Stimulated activated CD8-positive, alpha-beta memory T cell treated with anti-CD3 and anti-CD28 coated beads, Interleukin-15, amount 100 ng/mL, for 1 hour (primary cell): ENCODE data around the gene ROR1.
"Not testable (repeated sequence)": the region's sequence is repeated elsewhere in the genome, so short reads cannot be mapped to it uniquely, and the experiment has no call there.

Experiments used
- DNase-seq: peaks from one replicate; pipeline ENCODE4 v3.0.0-alpha.2; 2020; ENCODE audit warnings: low read depth

Gene ROR1

DNA sequence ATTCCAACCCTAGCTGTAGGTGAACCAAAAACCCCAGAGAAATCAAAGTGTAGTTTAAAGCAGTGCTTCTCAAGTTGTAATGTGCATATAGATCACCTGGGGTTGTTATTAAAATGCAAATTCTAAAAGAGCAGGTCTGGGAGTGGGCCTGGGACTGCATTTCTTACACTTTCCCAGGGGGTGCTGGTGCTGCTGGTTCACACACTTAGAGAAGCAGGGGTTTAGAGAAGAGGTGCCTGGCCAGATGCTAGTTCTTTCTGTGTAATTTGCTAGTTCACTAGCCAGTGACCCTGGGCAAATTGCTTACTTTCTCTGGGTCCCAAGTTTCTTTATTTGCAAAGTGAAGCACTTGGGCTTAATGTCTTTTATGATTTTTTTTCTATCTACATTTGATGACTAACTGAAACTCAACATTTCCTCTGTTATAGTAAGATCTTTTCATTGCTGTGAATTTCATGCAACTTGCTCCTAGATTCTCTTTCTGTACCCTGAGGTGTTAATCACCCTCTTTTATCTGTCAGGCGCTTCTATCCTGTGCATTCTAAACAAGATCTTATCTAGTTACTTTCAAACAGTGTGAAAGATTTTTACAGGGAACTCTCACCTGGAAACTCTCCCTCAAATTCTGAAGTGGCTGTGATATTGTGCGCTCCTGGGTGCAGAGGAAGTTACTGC, 287.8 kb downstream of the ROR1 start:
- DNase-seq: no peak

DNA sequence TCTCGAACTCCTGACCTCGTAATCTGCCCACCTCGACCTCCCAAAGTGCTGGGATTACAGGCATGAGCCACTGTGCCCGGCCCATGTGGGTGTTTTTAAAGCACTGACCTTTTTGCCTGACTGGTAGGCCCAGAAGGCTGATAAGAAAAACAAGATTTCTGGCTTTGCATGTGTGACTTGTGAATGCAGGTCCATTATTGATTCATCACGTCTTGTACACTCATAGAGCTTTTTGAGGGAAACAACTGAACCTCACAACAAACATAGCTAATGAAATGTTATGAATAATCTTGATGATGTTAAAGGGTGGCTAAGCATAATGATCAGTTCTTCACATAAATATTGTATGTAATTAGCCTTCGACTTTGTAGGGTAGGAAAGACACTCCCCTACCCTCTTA, 288.7 kb downstream of the ROR1 start:
- no peak for DNase-seq

DNA sequence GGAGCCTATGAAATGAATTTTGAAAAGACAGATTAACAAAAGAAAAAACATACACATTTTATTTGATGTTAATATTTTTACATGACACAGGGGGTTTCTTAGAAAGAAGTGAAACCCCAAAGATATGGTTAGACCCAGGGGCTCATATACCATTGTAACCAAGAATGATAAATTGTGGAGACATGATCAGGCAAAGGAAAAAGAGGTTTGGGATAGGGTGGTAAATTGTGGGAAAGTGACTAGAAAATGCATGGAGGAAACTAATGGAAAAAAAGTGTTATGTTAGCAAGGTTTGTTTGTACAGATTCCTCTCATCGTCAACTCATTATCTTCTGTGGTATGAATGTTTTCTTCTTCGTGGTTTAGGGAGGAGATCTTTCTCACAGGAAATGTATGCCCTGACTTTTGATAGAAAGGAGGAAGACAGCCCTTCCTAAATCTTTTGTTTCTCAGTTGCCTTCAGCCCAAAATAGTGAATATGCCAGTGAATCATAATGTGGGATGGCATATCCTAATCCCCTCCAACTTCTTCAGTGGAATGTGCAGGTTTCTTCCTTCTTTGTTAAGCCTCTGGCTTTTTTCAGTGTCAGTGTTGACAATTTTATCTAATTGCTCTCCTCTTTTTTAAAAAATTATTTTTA, 289.2 kb downstream of the ROR1 start:
- DNase-seq: no peak

DNA sequence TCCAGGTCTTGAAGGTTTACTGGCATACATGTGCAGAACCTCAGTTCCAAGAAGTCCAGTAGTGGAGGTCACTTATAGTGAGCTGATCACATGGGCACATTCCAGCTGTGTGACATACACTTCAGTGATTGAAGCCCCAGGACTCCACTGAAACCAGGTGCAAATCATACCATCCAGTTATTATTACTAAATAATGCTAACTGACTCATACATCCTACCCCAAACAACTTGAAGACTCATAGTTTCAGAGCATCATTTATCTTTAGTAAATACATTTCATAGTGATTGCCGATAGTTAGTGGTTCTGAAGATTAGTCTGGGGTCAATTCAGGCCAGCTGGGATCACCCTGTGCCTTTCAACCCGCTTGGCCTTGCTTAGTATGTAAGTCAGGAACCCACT, 291.8 kb downstream of the ROR1 start:
- no peak for DNase-seq

DNA sequence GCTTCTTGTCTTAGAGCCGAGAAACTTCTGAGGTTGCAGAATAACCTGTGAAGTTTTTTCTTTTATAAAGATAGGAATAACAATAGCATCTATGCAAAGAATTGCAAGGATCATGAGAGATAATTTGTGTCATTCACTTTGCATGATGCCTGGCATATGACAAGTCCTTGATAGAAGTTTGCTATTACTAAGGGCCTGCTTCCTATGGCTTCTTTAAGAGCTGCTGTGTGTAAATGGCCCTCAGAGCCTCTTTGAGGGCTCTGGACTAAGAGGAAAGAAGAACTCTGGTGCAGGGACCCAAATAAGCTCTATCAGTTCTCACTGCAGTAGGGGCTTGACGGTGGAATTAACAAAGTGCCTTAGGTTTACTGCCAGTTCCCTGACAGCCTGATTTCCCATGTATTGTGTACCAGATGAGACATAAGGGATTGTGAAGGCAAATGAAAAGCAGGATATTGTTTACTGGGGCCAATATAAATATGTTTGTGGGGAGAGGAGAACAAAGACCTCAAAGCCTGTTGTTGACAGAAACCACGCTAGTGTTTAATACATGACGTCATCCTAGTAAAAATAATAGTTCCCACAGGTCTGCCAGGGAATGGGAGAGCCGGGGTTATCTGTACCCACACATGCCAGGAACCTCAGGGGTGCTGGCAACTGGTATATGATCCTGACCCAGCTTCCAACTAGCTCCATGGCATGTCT, 298.4 kb downstream of the ROR1 start:
- no peak for DNase-seq

DNA sequence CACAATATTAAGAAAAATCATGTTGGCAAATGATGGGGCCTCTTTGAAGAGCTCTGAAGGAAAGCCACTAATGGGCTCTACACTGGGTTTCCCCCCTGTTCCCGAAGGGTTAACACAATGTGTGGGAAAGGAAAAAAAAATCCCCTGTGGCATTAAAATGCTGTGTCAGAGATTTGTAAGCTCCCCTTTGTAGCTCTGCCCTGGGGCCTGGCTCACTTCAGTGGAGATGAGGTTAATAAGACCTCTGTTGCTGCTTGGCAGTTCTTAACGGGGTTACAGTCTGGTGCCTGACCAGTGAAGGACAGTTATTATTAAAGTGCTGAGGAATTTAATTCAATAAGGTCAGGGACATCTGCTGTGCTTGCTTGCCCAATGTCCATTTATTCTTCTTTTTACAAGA, 299.9 kb downstream of the ROR1 start:
- DNase-seq: no peak

DNA sequence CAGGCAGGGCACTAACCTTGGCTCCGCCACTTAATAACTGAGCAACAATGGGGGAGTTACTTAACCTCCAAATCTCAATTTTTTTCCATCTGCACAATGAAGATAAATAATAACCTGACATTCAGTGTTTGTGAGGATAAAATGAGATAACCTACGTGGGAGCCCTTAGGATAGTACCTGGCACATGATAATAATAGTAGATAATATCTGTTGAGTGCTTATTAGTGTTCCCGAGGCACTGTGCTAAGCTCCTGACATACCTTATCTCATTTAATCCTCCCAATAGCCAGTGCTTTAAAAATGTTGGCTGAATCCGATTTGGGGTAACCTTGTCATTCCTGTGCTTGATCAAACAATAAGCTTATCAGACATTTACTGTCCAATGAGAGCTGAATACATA, 300.9 kb downstream of the ROR1 start:
- DNase-seq: no peak

DNA sequence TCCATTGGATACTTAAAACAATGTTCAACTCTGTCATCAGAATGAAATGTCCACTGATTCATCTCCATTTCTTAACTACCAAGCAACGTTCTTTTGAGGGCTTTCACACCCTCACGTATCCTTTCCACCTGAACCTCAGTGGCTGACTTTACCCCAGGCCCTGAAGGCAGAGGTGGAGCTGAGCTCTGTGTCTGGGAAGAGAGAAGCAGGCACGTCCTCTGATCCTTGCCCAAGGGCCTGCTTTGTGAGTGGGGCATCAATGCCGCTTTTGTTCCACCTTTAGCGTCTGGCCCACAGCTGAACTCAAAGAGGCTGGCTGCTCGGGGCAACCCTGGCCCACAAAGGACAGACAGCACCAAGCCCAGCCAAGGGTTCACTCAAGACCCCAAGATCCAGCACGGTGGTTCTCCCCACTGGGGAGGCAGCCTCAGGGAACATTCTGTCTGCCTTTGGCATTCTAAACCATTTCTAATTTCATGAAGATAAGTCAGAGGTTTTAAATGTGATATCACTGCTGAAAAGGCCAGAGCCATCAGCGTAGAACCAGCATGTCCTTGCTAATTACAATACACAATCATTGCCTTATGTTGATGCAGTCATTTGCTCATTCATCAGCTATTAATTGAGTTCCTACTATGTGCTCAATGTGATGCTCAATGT, 303.6 kb downstream of the ROR1 start:
- DNase-seq: no peak

DNA sequence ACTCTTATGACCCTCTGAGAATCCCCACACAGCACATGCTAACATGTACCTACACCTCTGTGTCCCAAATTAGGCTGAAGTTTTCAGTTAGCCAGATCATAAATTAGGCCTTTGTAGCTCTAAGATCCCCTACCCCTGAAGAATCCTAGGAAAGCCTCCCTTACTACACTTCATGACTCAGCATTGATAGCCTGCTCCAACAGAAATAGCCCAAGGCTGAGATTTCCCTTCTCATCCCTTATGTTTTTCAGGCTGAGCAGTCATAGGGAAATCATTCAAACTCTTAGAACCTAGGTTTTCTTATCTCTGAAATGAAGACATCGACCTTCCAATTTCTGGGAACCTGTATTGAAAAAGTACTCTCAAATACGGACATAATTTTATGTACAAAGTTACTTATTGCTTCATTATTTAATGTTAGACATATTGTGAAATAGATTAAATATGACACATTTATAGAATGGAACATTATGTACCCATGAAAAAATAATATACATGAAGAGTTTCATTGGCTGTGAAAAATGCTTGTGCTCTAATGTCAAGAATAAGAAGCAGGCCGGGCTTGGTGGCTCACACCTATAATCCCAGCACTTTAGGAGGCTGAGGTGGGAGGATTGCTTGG, 307.2 kb downstream of the ROR1 start:
- DNase-seq: no peak

DNA sequence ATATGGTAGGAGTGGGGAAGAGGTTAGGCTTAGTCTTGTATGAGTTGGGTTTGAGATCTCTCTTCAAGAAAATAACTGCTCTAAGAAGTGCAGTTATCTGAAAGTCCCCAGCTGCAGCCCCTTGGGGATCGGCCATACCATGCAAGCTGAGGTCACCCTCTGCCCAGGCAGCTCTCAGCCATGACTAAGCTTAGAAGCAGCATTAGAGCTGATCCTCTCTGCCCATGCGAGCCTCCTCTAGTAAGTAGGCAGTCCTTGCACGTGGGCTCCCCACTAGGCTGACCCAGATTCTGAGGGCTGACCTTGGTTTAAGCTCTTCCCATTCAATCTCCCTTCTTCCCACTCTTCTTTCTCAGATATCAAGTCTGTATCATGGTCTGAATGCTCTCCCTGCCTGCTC, 308.6 kb downstream of the ROR1 start:
- no peak for DNase-seq

DNA sequence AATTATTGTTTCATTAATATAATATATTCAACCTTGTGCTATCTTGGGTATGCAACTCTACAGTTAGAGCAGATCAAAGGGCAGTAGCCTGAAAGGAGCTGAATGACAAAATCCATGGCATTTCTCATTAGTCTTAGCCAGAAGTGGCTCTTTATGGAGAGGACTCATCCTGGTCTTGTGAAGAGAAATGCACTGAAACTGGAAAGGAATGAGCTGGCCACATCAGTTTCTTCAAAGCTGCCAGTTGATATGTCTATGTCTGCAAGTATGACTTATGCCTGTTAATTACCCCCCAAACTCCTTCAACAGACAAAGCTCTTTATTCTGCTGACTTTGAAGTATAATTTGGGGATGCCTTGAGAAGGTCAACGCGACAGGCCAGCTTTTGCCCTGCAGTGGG, 310.6 kb downstream of the ROR1 start:
- no peak for DNase-seq

DNA sequence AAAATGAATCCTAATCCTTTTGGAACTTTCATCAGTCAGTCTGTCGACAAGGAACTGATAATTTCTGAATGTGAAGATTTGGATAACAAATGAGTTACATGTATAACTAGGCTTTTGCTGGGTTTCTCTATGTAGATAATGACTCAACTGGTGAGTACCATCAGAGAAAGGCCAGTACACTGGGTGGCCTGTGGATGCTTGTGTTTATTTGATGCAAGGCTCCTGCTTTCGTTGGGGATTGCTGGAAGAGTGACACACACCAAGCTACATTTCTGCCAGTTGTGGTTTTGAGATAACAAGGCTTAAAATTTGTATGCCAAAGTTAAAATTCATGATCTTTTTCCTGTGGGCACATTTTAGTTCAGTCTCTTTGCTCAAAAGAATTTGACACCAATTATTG, 314.0 kb downstream of the ROR1 start:
- no peak for DNase-seq

DNA sequence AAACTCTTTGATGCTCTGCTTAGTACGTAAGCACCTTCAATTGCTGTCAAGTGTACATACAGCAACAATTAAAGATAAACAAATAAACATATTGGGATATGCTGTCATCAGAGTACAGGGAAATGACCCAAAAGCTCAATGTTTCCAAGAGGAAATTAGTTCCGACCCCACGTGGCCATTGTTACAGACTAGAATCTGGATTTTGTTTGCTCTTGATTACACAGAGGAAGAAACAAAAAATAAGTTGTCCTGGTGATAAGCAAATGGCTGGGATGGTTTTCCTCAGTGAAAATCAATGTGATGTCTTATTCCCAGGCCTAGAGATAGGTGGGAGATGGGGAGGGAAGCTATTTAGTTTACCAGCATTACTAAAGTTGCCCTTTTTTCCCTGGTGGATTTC, 316.6 kb downstream of the ROR1 start:
- DNase-seq: no peak

DNA sequence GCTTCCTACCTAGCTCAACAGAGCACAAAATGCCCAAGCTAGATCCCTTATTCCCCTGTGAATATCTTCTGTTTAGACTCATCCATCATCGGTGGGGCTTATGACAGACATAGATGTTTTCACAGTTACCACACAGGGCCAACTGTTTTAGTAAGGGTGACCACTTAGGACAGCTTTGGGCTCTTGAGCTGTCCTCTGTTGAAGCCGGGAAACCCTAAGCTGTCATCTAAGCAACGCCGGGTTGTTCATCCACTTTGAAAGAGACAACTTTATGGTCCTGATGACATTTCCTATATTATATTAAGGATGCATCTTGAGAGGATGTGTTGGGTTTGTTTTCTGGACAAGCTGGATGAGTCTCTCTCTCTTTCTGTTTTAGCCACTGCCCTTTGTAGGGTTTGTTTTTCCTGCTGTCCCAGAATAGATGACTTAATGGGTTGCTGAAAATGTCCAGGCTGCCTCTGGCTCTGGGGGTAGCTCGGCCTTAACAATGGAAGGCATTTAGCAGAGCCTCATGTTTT, 319.1 kb downstream of the ROR1 start:
- DNase-seq: no peak

DNA sequence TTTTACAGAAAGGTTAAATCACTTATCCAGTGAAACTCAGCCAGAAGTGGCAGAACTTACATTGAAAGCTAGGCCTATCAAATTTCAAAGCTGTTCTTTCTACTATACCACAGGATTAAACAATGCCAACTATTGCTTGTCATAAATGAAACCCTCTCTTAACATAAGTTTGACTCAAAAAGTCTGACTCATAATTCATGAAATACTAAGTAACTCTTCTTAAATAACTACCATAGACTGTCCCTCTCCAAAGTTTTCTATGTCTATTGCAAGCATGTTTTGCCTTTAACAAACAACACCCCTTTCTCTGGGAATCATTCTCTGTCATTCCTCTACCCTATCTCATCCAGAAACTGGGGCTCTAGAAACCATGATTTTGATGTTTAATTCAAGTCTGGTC, 320.1 kb downstream of the ROR1 start:
- DNase-seq: no peak

DNA sequence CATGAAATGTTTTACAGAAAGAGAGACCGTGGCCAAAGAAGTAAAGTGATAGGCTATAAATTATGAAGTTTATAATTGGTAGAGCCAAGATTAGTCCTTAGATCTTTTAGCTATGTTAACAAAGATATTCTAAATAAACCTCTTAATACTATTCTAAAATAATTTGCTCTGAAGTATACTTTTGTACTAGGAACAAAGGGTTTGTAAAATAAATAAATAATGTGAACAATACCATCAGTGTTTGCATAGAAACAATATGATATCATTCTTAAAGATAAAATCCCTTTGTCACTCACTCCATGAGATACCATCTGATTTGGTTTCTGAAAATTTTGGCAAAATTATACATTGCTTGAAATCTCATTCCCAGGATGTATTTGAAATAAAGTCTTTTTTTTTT, 322.0 kb downstream of the ROR1 start:
- no peak for DNase-seq

DNA sequence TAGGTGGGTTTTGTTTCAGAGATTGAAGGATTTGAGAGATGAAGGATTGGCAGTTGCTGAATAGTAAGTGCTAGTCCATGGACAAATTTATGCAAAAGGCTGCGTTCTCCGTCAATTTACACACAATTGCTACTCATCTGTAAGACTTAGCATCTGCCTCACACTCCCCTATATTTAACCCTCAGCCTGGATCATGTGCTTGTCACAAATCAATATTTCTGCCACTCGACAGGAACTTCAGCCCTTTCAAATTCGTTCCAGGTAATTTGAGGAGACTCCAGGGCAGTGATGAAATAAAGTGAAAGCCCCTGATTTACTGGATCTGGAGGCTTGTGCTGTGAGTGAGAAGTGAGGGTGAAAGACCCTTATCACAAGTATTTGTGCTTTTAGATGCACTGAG, 324.0 kb downstream of the ROR1 start:
- no peak for DNase-seq

DNA sequence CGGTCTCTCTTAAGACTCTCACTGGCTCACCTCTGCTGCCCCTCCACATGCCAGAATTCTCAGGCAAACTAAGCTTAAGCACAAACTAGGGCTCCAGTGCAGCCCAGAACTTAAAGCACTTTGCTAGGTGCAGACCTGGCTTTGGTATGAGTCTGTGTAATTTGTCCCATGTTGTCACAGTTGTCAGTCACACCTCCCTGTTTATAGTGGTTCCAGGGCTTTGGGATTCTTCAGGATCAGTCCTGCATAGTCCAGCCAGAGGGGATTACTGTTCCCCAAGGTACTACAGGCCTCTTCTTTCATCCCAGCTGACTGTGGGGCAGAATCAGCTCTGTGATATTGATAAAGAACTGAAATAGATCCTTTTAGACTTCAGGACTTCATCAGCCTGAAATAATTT, 324.6 kb downstream of the ROR1 start:
- no peak for DNase-seq

DNA sequence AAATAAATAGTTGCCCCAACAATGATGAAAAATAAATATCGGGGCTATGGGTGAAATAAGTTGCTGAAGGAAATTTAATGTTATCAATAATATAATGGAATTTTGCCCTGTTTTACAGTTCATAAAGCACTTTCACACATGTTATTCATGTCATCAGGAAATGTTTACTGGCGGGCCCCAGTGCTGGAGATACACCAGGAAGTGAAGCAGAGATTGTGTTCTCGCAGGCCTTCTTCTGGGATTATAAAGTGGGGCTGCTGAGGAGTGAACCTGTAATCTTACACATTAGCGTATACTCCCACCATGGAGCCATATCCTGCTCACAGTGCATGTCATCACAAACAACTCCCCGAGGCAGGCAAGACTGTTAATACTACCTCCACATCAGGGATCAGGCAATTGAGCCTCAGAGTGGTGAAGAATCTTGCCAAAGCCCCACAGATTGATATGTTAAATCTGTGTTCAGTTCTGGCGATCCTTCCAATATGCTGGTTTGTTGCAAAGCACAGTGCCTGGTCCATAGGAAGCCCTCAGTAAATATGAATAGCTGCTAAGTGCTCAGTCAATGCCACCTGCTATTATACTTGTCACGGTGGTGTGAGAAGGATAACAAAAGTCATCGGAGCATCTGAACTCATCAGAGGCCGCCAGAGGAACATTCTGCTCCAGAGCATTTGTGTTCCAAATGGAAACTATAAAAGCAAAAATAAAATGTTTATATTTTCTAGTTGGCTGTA, 325.2 kb downstream of the ROR1 start:
- DNase-seq: no peak

DNA sequence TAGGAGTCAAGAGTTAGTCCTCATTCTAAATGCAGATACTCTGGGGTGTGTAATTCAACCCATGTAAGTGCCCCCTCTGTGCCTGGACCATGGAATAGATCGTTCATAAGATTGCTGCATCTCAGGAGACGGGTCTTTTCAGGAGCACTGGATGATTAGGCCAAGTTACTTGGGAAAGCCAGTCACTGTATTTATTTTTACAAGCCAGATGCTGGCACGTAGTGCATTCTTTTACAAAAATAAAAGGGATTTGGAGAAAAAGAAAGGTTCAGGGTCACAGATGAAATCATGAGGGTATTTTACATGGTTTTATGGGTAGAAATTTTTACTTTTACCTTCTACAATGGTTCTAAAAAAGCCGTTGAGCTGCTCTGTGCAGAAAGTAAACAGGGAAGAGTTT, 327.0 kb downstream of the ROR1 start:
- no peak for DNase-seq

DNA sequence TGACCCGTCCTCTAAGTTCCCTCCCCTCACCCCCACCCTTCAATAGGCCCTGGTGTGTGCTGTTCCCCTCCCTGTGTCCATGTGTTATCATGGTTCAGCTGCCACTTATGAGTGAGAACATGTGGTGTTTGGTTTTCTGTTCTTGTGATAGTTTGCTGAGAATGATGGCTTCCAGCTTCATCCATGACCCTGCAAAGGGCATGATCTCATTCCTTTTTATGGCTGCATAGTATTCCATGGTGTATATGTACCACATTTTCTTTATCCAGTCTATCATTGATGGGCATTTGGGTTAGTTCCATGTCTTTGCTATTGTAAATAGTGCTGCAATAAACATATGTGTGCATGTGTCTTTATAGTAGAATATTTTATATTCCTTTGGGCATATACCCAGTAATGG, 330.8 kb downstream of the ROR1 start:
- not testable (repeated sequence) for DNase-seq

DNA sequence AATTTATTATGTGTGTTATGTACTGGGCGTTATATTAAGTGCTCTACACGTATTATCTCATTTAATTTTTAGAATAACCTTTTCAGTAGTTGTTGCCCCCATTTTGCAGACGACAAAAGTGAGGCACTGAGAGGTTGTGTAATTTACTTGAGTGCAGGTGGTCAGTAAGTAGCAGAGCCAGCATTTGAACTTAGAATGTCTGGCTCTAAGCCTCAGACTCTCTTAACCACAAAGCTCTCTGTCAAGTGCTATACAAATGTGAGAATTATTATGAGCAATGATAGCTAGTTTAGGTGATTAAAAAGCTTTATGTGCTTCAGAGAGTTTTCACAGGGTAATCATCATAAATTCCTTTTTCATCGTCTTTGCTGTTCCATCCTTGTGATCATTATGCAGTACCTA, 333.3 kb downstream of the ROR1 start:
- DNase-seq: no peak
